Right lobe of liver (tissue), 6 donors: ENCODE measurements around the gene PSG1. TPM values are rescaled to one million over a fixed set of nuclear protein-coding genes. Genes with fewer than 3 reads are reported as not detected.
"Not testable (repeated sequence)": the region's sequence is repeated elsewhere in the genome, so short reads cannot be mapped to it uniquely, and the experiment has no call there.

Experiments used
- ATAC-seq, 4 donors: fragments of 200-7000 bp; cut with Tn5 transposase; one replicate each; pipeline ENCODE4 v1.9.1; 2020; ENCODE audit warnings: mild to moderate bottlenecking in 4 of 4, moderate library complexity in 4 of 4
- DNase-seq, 3 donors: peaks; one replicate each; pipeline ENCODE4 v3.0.0-alpha.2; 2020
- H3K27ac ChIP-seq, 3 donors: fragments of 200-600 bp; one replicate each; pipeline ENCODE4 v1.8.0; 2022
- H3K27me3 ChIP-seq, 2 donors: fragments of 200-600 bp; one replicate each; pipeline ENCODE4 v1.8.0; 2022
- H3K36me3 ChIP-seq, 4 donors: fragments of 200-600 bp; sonication (generic) in 1 of 4; one replicate each; pipeline versions ENCODE4 v1.5.1 to v1.8.0; 2017 to 2022; ENCODE audit warnings: control low read depth in 1 of 4
- H3K4me1 ChIP-seq, 4 donors: fragments of 200-600 bp; sonication (generic) in 1 of 4; one replicate each; pipeline versions ENCODE4 v1.5.1 to v1.8.0; 2017 to 2022; ENCODE audit warnings: control low read depth in 1 of 4
- H3K4me3 ChIP-seq, 3 donors: fragments of 200-600 bp; one replicate each; pipeline ENCODE4 v1.8.0; 2022
- H3K9me3 ChIP-seq, 4 donors: fragments of 200-600 bp; sonication (generic) in 1 of 4; one replicate each; pipeline versions ENCODE4 v1.5.1 to v1.8.0; 2017 to 2022; ENCODE audit warnings: control low read depth in 1 of 4
- CTCF ChIP-seq, 4 donors: fragments of 200-600 bp in 3 of 4; fragments of 450-650 bp in 1 of 4; IDR thresholded peaks; one replicate each; pipeline versions ENCODE4 v1.5.1 to v1.8.0; 2016 to 2022; ENCODE audit warnings: antibody characterized with exemption in 4 of 4, mild to moderate bottlenecking in 2 of 4
- POLR2A ChIP-seq: fragments of 450-650 bp; IDR thresholded peaks from one replicate; pipeline ENCODE4 v1.6.1; 2017; ENCODE audit warnings: antibody characterized with exemption, mild to moderate bottlenecking
- WGBS: methylation state at CpG from one replicate; pipeline ENCODE4 v1.1.6; 2018; ENCODE audit warnings: low coverage, low lambda C conversion rate; ENCODE audit not compliant: insufficient coverage; ENCODE audit errors: missing lambda C conversion rate; 5-methylcytosine and 5-hydroxymethylcytosine counted together
- intact Hi-C, 2 donors: fragments of 100-400 bp; cut with DNase I; formaldehyde crosslinking; loops; one replicate each; pipeline versions ENCODE4 v1.11.2 to v1.14.1; 2022
- total RNA-seq, 6 experiments: library from RNA; depleted of rRNA in 2 of 6; stranded (reverse); fragments of >200 nt in 2 of 6; fragmentation: NEBNext Ultra II Directional in 3 of 6; extraction: Animal tissue kit (Norgen Biotek cat#: 25700) in 3 of 6; gene quantifications; one replicate each; pipeline versions ENCODE4 v1.1.0 to v1.2.4, GENCODE V29; 2016 to 2023
- donor health status: DM: no; HTN: yes; CAD: no.
- donor health status: DM: no; HTN: no; CAD: no.
- donor health status: DM: no; HTN: no; CAD: no.
- donor health status: DM: no; HTN: yes; CAD: no.
- donor health status: DM: no; HTN: yes; CAD: no.

The PSG1 gene
- total RNA-seq, 6 experiments from 2014 or later: not detected

GRCh38 chr19:42852821-42853220 lies 26.7 kb downstream of the PSG1 start:
- H3K4me1 ChIP-seq, H3K27ac ChIP-seq, H3K9me3 ChIP-seq, H3K4me3 ChIP-seq, DNase-seq, H3K27me3 ChIP-seq, H3K36me3 ChIP-seq, ATAC-seq, intact Hi-C loops: not testable (repeated sequence)

- DNase-seq, H3K4me1 ChIP-seq, H3K36me3 ChIP-seq, H3K27me3 ChIP-seq, ATAC-seq, intact Hi-C loops, H3K4me3 ChIP-seq, H3K9me3 ChIP-seq, H3K27ac ChIP-seq: not testable (repeated sequence)
- WGBS: 11% methylated on average over 1 of the region's 1 CpG
Measured at GRCh38 chr19:42851718-42852280, 27.7 kb downstream of the PSG1 start.

- 30% methylated on average over 6 of the region's 6 CpGs for WGBS
- Histone ChIP-seq H3K27me3 (no peaks in the 10 kb centered on the region), H3K27ac (no peak overlapping the region), H3K4me1 (no peaks in the 10 kb centered on the region), H3K4me3 (no peak overlapping the region), H3K36me3 (no peaks in the 10 kb centered on the region), H3K9me3 (no peaks in the 10 kb centered on the region)
- ATAC-seq (no peak), DNase-seq (no peak)
- no peak for TF ChIP-seq CTCF (IDR thresholded peaks at IDR 0.05)
- TF ChIP-seq POLR2A: no peak
- intact Hi-C loops: no loop called here
Measured at GRCh38 chr19:42850981-42851717, 28.4 kb downstream of the PSG1 start.

- ATAC-seq (no peak), DNase-seq (no peak)
- intact Hi-C loops: no loop called here
- 29% methylated on average over 2 of the region's 2 CpGs for WGBS
- no peak for TF ChIP-seq POLR2A
- TF ChIP-seq CTCF (IDR thresholded peaks at IDR 0.05): no peak
- Histone ChIP-seq H3K27ac (no peak overlapping the region), H3K4me3 (no peak overlapping the region), H3K36me3 (no peaks in the 10 kb centered on the region), H3K27me3 (no peaks in the 10 kb centered on the region), H3K9me3 (no peaks in the 10 kb centered on the region), H3K4me1 (no peaks in the 10 kb centered on the region)
Measured at GRCh38 chr19:42846597-42846996, 32.9 kb downstream of the PSG1 start.

- intact Hi-C loops, H3K4me1 ChIP-seq, ATAC-seq, DNase-seq, H3K36me3 ChIP-seq, H3K9me3 ChIP-seq, H3K27me3 ChIP-seq, H3K4me3 ChIP-seq, H3K27ac ChIP-seq: not testable (repeated sequence)
- WGBS: 26% methylated on average over 3 of the region's 7 CpGs
Measured at GRCh38 chr19:42843631-42844030, 35.9 kb downstream of the PSG1 start.

GRCh38 chr19:42832746-42833442 lies 46.6 kb downstream of the PSG1 start:
- H3K9me3 ChIP-seq, H3K27me3 ChIP-seq, intact Hi-C loops, ATAC-seq, H3K4me1 ChIP-seq, H3K36me3 ChIP-seq, H3K4me3 ChIP-seq, DNase-seq, H3K27ac ChIP-seq: not testable (repeated sequence)
- 63% methylated on average over 7 of the region's 9 CpGs for WGBS

GRCh38 chr19:42832023-42832680 lies 47.4 kb downstream of the PSG1 start:
- not testable (repeated sequence) for H3K4me3 ChIP-seq, DNase-seq, H3K4me1 ChIP-seq

More at GRCh38 chr19:42832023-42832680, 47.4 kb downstream of the PSG1 start:
- H3K36me3 ChIP-seq, intact Hi-C loops, H3K9me3 ChIP-seq, H3K27me3 ChIP-seq, H3K27ac ChIP-seq, ATAC-seq: not testable (repeated sequence)
- WGBS: 53% methylated on average over 3 of the region's 3 CpGs
